ENCODE results near the gene FHIT. TPM values are rescaled to one million over a fixed set of nuclear protein-coding genes. Genes with fewer than 3 reads are reported as not detected.
"Not testable (repeated sequence)": the region's sequence is repeated elsewhere in the genome, so short reads cannot be mapped to it uniquely, and the experiment has no call there.

Gene FHIT
- total RNA-seq, 1 donor from 2014 or later = 11.5 TPM

GRCh38 chr3:61053781-61054496, 197.3 kb downstream of the FHIT start:
- DNase-seq (ENCODE audit: low read depth) = no peak
- no peaks in the 10 kb centered on the region for H3K27me3 ChIP-seq (ENCODE audit: control insufficient read depth, insufficient read depth, low read length)
- TF ChIP-seq CTCF (IDR thresholded peaks at IDR 0.05; ENCODE audit: insufficient read depth, low read length, poor library complexity, severe bottlenecking) = no peak

GRCh38 chr3:61052851-61053250, 198.4 kb downstream of the FHIT start:
- Histone ChIP-seq H3K27me3 (ENCODE audit: control insufficient read depth, insufficient read depth, low read length) (no peaks in the 10 kb centered on the region), H3K36me3 (ENCODE audit: control insufficient read depth, insufficient read depth, low read length) (no peaks in the 10 kb centered on the region), H3K4me3 (ENCODE audit: low read depth, low read length) (no peak overlapping the region)
- DNase-seq (ENCODE audit: low read depth) = no peak
- TF ChIP-seq CTCF (IDR thresholded peaks at IDR 0.05; ENCODE audit: insufficient read depth, low read length, poor library complexity, severe bottlenecking) = no peak

More at GRCh38 chr3:61053781-61054496, 197.3 kb downstream of the FHIT start:
- no peaks in the 10 kb centered on the region for H3K36me3 ChIP-seq (ENCODE audit: control insufficient read depth, insufficient read depth, low read length)
- H3K4me3 ChIP-seq (ENCODE audit: low read depth, low read length) = no peak overlapping the region

- Histone ChIP-seq H3K4me3 (ENCODE audit: low read depth, low read length) (no peak overlapping the region), H3K36me3 (ENCODE audit: control insufficient read depth, insufficient read depth, low read length) (no peaks in the 10 kb centered on the region), H3K27me3 (ENCODE audit: control insufficient read depth, insufficient read depth, low read length) (no peaks in the 10 kb centered on the region)
- DNase-seq (ENCODE audit: low read depth) = no peak
- TF ChIP-seq CTCF (IDR thresholded peaks at IDR 0.05; ENCODE audit: insufficient read depth, low read length, poor library complexity, severe bottlenecking) = no peak
Observed at GRCh38 chr3:61051666-61052065, 199.6 kb downstream of the FHIT start.

- H3K27me3 ChIP-seq (ENCODE audit: control insufficient read depth, insufficient read depth, low read length); DNase-seq (ENCODE audit: low read depth); H3K36me3 ChIP-seq (ENCODE audit: control insufficient read depth, insufficient read depth, low read length); H3K4me3 ChIP-seq (ENCODE audit: low read depth, low read length): not testable (repeated sequence)
Observed at GRCh38 chr3:61045169-61045568, 206.1 kb downstream of the FHIT start.

GRCh38 chr3:61043156-61043555, 208.1 kb downstream of the FHIT start:
- Histone ChIP-seq H3K27me3 (ENCODE audit: control insufficient read depth, insufficient read depth, low read length) (no peaks in the 10 kb centered on the region), H3K36me3 (ENCODE audit: control insufficient read depth, insufficient read depth, low read length) (no peaks in the 10 kb centered on the region), H3K4me3 (ENCODE audit: low read depth, low read length) (no peak overlapping the region)
- TF ChIP-seq CTCF (IDR thresholded peaks at IDR 0.05; ENCODE audit: insufficient read depth, low read length, poor library complexity, severe bottlenecking) = no peak
- no peak for DNase-seq (ENCODE audit: low read depth)

- no peak for DNase-seq (ENCODE audit: low read depth)
- Histone ChIP-seq H3K4me3 (ENCODE audit: low read depth, low read length) (no peak overlapping the region), H3K27me3 (ENCODE audit: control insufficient read depth, insufficient read depth, low read length) (no peaks in the 10 kb centered on the region), H3K36me3 (ENCODE audit: control insufficient read depth, insufficient read depth, low read length) (no peaks in the 10 kb centered on the region)
- no peak for TF ChIP-seq CTCF (IDR thresholded peaks at IDR 0.05; ENCODE audit: insufficient read depth, low read length, poor library complexity, severe bottlenecking)
Observed at GRCh38 chr3:61040618-61041017, 210.6 kb downstream of the FHIT start.

All from kidney epithelial cell (primary cell).